ENCODE results near the gene PHF23. TPM values are rescaled to one million over a fixed set of nuclear protein-coding genes. Genes with fewer than 3 reads are reported as not detected.

PHF23 gene
- total RNA-seq, 1 donor from 2014 or later, result 50.7 TPM

DNA sequence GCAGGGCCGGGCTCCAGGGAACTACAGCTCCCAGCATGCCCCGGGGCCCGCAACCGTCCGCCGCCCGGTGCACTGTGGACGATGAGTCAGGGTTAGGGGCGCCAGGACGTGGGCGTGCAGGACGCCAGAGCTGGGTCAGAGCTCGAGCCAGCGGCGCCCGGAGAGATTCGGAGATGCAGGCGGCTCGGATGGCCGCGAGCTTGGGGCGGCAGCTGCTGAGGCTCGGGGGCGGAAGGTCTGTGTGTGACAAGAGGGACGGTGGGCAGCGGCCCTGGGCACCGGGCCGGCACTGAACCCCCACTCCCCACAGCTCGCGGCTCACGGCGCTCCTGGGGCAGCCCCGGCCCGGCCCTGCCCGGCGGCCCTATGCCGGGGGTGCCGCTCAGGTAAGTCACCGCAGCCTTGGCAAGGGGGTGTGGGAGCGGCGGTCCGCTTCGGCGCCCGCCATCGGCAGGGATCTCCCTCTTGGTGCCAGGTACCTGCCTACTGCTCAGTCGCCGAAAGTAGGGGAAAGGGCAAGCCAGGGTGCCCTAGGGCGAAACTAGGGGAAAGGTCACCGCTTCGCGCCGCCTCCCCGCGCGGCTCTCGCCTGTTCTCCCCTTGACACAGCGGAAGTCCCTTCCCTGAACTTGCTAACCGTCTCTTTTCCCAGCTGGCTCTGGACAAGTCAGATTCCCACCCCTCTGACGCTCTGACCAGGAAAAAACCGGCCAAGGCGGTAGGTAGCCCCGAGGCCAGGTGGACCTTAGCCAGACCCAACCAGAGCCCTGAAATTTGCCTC lies 19.3 kb downstream of the PHF23 start, which contains the start of the genes ACADVL and DLG4:
Gene ACADVL (plus strand): TSS at position 127 of the 781 bp plus-strand sequence. CDS start 47 bp downstream, at position 174.
Gene DLG4 (minus strand): TSS at position 25 of the 781 bp plus-strand sequence.
- peak; percentile 95 for DNase-seq (ENCODE audit: low read depth)

DNA sequence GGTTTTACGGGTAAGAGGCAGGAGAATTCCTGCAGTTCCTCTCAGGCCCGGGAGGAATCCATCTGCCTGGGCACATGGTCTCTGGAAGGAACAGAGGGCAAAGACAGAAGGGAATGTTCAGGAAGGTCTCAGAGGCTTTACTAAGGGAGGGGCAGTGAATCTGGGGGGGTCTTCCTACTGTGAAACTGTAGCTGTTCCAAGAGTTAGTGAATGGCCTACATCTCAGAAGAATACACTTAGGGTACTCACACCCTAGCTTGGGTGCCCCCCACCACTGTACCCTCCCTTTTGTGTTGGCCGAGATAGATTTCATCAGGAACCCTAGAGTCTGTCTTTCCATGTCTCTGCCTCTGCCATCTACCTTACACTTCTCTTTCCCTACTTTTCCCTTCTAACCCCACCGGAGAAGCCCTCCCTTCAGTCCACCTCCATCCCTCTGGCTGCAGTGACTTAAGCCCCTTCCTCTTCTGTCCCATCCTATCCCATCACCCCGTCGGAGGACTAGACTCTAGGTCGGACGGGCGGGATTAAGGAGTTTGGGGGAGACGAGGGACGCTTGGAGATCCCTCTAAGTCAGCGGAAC lies 19.9 kb downstream of the PHF23 start:
- no peak for DNase-seq (ENCODE audit: low read depth)

- DNase-seq (ENCODE audit: low read depth), result no peak
Measured at GRCh38 chr17:7218758-7219157, 20.5 kb downstream of the PHF23 start.

DNA sequence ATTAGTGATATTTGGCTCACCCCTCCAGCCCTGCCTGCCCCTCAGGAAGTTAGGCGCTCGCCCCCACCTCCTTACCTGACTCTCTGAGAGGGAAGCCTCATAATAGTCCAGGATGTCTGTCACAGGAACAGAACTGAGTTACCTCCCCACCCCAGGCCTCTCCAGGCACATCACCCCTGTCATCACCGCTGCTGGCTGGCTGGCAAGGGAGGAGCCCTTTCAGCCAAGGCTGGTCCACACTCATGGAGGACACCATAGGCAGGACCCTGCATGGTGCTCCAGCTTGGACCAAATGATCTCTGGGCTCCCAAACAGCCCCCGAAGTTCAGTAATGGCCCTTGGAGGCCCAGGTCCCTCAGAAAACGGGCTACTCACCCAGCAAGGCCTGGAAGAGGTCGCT lies 21.1 kb downstream of the PHF23 start:
- no peak for DNase-seq (ENCODE audit: low read depth)

GRCh38 chr17:7217113-7217987 lies 21.9 kb downstream of the PHF23 start:
- DNase-seq (ENCODE audit: low read depth), result peak; percentile 36

- DNase-seq (ENCODE audit: low read depth), result no peak
Measured at GRCh38 chr17:7216242-7217112, 22.8 kb downstream of the PHF23 start.

- DNase-seq (ENCODE audit: low read depth), result no peak
Measured at GRCh38 chr17:7215652-7216180, 23.5 kb downstream of the PHF23 start.

DNA sequence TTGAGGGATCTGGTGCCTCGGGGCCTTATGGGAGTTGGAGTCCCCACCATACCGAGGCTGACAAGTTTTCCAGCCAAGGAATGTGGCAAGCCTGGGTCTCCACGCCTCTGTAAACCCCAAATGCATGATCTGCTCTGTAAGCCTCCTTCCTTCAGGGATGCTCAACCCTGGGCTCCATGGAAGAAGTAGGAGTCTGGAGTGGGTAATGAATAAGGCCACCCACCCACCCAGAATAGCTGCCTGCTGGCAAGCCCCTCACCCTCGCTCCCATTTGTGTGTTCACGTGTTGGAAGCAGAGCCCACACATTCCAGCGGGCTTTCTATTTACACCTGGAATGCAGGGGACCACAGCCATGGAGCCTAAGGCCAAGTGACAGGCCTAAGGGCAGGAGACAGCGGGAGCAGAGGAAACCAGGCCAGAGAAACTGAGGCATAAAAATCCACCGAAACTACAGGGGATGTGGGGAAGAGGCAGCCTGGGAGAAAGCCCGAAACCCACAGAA lies 24.1 kb downstream of the PHF23 start:
- no peak for DNase-seq (ENCODE audit: low read depth)

- peak; percentile 90 for DNase-seq (ENCODE audit: low read depth)
Measured at GRCh38 chr17:7214300-7215135, 24.7 kb downstream of the PHF23 start.

DNA sequence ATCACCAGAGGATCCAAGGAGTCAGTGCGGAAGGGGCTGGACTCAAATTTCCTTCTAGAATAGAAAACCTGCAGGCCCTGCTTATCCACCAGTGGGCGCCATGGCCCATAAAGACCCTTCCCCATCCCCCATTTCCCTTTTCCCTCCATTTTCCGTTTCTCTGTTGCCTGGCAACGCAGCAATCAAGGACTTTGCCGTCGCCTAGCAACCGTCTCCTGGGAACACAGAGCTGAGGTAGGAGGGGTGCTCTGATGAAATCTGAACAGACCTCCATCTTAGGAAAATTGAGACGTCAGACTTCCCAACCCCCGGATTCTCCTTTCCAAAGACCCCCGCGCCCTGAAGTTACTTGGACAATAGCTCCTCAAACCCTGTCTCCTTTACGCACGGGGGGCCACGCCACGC lies 25.4 kb downstream of the PHF23 start:
- peak; percentile 71 for DNase-seq (ENCODE audit: low read depth)

DNA sequence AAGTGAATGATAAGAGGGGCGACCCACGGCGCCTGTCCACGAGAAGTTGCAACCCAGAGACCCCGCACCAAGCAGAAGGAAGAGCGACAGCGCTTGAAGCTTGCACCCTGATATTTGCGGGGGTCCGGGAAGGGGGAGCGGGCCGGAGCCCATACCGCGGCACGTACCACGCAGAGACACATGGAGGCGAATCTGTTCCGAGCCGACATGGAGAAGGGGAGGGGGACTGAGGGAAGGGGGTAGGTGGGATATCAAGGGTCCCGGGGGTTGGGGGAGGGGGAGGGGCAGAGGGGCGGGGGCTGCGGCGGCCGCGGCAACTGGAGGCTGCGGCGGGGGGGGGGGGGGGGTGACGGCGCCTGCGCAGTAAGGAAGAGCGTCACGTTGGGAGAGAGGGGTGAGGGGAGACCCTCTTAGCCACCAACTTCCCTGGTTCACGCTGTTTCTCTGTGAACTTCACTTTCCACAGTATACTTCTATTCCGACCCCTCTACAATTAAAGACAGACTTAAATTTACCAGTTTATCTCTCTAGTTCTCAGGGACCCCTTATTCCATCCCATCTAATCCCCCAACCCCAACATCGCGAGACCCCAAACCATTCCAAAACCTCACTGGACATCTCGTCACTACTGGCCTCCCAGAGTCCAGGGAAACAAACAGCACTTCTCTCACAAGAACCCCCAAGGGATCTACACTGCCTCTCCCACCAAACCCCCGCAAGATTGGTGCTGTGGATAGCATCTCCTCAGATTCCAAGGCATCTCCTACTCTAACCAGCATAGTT lies 27.6 kb downstream of the PHF23 start:
- no peak for DNase-seq (ENCODE audit: low read depth)

- no peak for DNase-seq (ENCODE audit: low read depth)
Measured at GRCh38 chr17:7208754-7209460, 30.4 kb downstream of the PHF23 start.

GRCh38 chr17:7208027-7208571 lies 31.2 kb downstream of the PHF23 start:
- no peak for DNase-seq (ENCODE audit: low read depth)

DNA sequence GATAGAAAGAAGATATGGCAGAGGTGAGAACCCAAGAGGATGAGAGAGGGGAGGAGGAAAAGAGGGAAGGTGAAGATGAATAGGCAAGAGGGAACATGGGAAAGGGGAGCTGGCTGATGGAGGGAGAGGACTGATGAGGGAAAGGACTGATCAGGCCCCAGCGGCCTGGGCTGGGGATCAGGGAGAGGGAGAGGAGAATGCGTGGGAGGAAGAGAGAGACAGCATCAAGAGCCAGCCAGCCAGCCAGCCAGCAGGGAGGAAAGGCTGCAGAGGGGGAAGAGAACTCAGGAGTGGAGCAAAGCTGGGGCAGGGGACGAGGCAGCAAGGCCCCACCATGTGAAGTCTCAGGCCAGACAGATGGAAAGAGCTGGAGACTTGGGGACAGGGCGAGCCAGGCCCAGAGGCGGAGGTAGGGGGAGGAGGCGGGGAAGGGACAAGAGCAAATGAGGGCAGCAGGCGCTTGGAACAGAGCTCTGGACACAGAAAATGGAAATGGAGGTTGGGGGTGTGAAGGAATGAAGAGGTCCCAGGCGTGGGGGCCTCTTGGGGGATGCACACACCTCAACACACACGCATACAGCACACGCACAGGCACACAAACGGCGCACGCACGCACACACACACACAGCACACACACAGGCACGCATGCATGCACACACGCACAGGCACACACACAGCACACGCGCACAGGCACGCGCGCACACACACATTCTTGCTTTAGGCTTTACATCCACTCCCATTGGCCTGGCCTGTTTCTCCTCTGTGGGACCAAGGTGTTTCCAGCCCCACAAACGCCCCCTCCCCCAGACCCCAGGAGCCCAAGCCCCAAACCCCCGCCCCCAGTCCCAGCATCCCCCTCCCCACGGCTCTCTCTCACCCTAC lies 31.9 kb downstream of the PHF23 start:
- no peak for DNase-seq (ENCODE audit: low read depth)

DNA sequence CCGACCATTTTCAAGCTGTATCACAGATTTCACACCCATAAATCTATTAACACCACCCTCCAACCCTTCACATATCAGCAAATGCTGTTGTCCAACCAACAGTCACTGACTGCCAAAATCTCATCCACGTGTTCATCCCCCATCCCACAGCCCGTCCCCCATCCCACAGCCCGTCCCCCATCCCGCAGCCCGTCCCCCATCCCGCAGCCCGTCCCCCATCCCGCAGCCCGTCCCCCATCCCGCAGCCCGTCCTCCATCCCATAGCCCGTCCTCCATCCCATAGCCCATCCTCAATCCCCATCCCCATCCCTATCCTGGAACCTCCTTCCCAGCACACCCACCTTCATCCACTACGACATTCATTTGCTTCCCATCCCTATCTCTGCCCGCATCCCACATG lies 33.7 kb downstream of the PHF23 start:
- no peak for DNase-seq (ENCODE audit: low read depth)

GRCh38 chr17:7204828-7205461 lies 34.3 kb downstream of the PHF23 start:
- peak; percentile 33 for DNase-seq (ENCODE audit: low read depth)

DNA sequence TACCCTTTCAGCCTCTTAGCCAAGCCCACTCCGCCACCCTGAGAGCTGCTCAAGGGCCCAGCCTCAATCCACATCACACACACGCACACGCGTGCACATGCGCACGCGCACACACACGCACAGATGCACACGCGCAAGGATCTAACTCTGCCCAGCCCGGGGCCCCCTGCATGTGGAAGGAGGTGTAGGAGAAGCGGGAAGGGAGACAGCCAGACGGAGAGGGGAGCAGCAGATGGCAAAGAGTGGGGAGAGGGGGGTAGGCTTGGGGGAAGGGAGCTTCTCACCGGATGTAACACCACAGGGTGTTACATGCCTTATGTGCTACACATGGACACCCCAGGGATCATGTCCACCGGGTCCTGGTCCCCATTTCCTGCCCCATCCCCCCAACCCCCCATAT lies 34.9 kb downstream of the PHF23 start:
- DNase-seq (ENCODE audit: low read depth), result no peak

Measured in renal cortical epithelial cell (primary cell).